Stromal cell of bone marrow (primary cell): Measurements from ENCODE around the gene MIOX.

ENCODE experiments used
- DNase-seq: peaks from one replicate; pipeline ENCODE4 v3.0.0-alpha.2; 2012; ENCODE audit warnings: low read depth

MIOX gene

GRCh38 chr22:50455201-50455600 lies 31.5 kb upstream of the MIOX start:
- DNase-seq = no peak

DNA sequence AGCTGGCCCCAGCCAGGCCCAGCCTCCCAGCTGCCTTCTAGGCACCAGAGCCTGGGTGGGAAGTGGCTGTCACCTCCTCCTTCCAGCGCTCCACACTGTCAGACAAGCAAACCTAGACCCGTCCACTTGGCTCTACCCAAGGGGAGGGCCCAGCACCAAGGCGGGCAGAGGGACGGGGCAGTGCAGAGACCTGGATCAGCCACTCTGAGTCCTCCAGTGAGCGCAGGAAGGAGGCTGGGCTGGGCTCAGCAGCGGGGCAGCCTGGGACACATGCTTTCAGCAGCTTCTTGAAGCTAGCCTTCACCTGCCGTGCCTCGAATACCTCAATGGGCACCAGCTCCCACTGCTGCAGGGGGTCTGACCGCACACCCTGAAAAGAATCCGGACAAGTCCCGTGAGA lies 30.6 kb upstream of the MIOX start:
- DNase-seq = no peak

DNA sequence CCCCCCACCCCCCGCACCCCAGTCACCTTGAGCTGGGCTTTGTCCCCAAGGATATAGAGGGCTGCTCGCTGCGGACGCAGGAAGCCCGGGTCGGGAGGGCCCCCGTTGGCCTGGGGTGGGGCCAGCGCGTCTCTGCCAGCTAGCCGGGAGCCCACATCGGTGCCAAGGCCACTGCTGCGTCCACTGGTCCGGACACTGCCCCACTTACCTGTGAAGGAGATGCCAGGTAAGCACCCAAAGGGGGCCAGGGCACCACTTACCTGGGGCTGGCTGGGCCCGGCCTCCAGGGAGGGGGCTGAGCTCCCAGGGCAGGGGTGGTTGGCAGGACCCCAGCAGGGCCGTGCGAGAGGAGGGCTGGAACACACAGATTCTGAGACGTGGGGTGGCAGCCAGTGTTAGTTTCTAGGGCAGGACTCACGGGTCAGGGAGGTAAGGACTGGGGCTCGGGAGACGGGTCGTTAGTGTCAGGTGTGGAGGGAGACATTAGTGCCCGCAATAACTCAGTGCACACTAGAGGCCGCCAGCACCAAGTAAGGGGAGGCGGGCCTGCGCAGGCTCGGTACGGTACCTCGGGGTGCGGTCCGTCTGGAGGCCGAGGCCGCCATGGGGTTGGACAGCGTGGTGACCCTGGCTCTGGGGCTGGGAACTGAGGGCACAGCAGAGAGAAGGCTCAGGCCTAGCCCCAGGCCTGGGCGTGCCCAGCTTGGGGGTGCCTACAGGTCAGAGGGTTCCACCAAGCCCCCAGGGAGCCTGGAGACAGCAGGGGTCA lies 30.0 kb upstream of the MIOX start:
- no peak for DNase-seq

- DNase-seq = no peak
Observed at GRCh38 chr22:50459016-50459415, 27.6 kb upstream of the MIOX start.

- no peak for DNase-seq
Observed at GRCh38 chr22:50459496-50460140, 27.0 kb upstream of the MIOX start.

GRCh38 chr22:50460938-50461337 lies 25.7 kb upstream of the MIOX start:
- no peak for DNase-seq

GRCh38 chr22:50461536-50461935 lies 25.1 kb upstream of the MIOX start:
- DNase-seq = no peak

DNA sequence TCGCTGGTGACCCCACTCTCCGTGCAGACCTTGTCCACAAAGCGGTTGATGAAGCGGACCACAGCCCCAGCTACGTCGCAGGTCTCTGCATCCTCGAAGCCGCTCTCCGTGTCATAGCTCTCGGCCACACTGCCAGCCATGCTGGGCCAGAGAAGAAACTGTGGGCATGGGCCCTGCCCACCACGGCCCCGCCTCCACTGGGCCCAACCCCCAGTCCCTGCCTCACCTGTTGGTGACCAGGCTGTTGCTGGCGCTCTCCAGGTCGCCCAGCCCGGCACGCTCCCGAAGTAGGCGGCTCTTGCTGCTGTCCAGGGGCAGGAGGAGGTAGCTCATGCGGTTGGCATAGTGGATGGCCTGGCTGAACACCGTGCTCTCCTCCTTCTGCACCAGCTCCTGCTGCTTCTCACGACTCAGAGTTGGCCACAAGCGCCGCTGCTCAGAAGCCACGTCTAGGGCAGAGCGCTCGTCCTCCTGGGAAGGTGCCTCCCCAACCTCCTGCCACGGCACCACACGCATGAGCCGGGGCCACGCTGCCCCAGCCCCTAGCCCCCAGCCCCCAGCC lies 24.6 kb upstream of the MIOX start:
- no peak for DNase-seq

DNA sequence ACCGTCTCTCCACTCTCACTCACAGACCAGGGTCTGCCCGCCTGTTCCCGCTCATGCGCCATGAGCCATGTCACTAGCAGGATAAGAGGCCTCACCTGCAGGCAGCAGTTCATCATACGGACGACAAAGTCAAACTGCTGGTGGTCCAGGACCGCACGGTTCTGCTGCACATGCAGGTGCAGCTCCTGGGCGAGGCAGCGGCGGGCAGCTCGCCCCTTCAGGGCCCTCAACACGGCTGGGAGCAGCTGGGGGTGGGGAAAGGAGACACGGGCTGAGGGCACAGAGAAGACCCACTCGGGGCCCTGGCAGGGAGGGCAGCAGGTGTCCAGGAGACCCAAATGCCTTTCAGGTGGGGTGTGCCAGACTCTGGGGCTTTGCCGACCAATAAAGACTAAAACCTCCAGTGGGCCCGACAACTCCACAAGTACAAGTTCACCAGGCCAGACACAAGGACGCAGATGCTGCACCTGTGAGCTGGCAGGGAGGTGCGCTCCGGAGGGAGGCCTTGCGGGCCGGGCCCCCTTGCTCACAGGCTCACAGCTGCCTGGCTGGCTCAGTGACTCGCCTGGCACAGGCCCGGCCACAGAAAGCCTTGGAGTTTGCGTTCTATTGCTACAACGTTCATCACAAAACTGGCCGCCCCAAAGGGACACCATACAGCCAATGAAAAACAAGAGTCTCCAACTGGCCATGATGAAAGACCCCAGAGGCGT lies 23.3 kb upstream of the MIOX start:
- no peak for DNase-seq

GRCh38 chr22:50464451-50464850 lies 22.2 kb upstream of the MIOX start:
- DNase-seq = no peak

- DNase-seq = no peak
Observed at GRCh38 chr22:50465066-50465930, 21.4 kb upstream of the MIOX start.

DNA sequence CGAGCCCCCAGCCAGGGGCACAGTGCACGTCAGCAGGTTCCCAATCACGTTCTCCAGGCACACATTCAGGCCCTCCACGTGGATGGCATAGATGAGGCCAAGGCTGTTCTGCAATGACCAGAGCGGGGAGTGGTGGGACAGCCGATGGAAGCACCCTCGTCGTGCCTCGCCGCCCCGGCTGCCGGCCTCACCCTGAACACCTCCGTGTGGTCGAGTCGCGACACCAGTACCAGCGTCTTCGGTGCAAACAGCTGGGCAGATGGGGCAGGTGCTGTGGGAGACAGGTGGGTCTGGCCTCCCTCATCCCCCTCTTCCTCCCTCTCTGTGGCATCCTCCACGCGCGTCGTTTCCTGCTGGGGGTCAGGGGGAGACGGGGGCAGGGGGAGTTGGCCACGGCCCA lies 19.3 kb upstream of the MIOX start:
- no peak for DNase-seq

GRCh38 chr22:50467773-50468440 lies 18.8 kb upstream of the MIOX start:
- DNase-seq = no peak

- DNase-seq = no peak
Observed at GRCh38 chr22:50468626-50469025, 18.0 kb upstream of the MIOX start.

DNA sequence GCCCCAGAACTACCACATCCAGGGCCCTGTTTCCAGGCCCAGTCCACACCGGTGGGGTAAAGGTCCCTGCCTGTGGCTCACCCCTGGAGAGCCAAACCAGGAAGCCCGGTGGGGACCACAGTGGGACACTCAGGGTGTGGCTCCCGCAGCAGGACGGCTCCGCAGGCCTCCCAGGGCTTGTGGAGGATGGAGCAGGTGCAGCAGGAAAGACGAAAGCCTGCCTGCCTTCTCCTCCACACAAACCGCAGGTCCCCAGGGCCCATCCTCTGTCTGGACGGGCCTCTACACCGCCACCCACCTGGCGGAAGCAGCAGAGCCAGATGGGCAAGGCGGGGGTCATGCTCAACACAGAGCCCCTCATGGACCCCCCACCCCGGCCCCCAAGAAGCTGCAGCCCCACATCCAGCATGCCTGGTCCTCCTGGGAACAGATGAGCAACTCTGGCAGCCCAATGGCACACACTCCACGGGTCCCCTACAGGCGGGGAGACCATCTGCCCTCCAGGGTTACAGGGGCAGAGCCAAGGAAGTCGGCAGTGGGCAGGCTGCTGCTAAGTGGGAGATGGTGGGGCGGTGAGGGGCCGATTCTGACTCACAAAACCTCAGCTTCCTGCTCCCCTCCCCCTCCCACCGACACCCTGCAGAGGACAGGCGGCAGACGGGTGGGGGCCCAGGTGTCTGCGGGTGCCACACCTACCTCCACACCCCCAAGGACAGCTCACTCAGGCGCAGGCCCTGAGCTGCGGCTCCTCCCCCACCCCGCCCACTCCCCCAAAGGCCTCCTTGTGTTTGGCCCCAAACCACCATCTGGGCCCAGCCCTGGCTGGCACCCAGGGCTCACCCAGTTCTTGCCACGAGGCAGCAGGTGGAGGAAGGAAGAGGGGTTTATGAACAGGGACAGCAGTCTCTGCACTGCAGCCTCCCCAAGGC lies 17.0 kb upstream of the MIOX start:
- no peak for DNase-seq

DNA sequence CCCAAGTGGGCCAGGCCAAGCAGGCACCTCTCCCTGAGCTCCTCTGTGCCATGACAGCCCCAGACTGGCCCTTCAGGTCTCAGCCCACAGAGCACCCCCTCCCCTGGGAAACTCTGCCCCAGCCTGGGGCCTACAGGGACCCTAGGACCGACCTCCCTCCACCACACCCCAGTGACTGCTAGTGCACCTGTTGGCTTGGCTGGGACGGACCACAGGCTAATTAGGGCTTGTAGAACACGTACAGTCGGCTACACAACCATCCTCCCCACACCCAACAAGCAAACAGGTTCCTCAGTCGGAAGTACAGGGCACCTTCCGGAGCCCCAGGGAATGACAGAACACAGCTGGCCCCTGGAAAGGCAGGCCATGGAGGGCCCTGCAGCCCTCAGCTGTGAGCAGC lies 16.2 kb upstream of the MIOX start:
- DNase-seq = no peak

DNA sequence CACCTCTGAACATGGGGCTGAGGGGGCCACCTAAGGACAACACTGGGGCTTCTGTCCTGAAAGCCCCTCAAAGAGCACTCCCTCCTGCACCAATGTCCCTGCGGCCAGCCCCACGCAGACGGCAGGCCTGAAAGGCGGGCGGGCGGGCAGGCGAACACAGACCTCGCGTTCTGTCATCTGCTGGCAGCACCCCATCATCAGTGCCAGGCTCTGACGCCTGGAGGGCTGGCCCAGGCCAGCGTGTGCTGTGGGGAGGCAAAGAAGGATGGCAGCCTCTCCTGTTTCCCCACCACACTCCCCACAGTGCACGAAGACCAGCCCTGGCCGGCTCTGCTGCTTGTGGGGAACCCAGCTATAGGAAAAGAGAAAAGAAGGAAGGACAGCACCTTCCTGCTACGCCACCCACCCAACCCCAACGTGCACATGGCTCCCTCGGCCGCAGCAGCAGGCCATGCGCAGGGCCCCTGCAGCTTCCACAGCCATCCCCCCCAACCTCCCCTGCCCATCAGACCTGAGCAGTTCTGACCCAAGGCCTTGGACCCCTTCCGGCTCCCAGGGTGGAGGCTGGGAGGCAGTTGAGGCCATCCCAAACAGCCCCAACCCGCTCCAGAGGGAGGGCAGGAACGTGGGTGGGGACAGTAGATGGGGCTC lies 15.3 kb upstream of the MIOX start:
- no peak for DNase-seq

DNA sequence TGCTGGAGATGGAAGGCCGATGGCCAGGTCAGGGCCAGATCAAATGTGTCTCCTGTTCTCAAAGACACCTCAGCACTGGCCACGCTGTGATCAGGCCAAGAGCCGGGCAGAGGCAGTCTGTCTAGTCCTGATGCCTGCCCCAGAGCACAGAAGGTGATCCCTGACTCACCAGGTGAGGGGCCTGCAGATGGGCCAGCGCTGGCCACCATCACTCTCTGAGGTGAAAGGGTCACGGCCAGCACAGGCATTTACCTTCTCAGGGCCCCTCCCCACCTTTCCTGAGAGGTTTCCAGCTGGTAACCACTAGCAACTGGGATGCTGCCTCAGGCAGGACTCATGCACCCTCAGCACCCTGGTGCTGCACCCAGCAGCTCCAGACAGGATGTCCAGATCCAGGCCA lies 14.7 kb upstream of the MIOX start:
- DNase-seq = no peak

DNA sequence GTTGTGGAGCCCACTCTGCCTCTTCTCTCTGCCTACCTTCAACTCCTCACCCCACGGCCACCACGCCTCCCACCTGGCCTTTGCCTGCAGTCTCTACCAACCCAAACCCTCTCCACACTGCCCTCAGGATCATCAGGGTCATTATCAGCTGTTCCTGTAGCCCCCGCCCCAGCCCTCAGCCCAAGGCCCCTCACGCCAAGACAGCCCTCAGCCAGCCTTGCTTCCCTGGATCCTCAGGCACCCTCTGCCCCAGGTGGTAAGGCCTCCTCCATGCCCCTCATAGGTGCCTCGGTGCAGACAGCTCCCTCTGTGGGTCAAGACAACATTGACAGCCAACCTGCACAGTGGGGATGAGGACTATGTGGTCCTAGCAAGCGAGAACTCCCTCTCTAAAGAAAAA lies 13.6 kb upstream of the MIOX start:
- DNase-seq = no peak
